GM12878 (cell line): Measurements from ENCODE around the gene SLIT1. TPM values are rescaled to one million over a fixed set of nuclear protein-coding genes. Genes with fewer than 3 reads are reported as not detected.

Experiments used
- ATAC-seq: fragments of 200-7000 bp; cut with Tn5 transposase; 3 replicates; pipeline ENCODE4 v1.9.1; 2020; ENCODE audit warnings: mild to moderate bottlenecking, moderate library complexity
- BruUV-seq: library from RNA; stranded (reverse); fragments of 400-500 nt; replicated peaks from 2 replicates; lab custom pipeline; 2021; lab: Mats Ljungman, UMichigan
- CTCF ChIA-PET: fragments of 300-600 bp; sonication (Branson Sonifier 250); formaldehyde crosslinking; extraction: SDS; loops from one replicate; lab custom pipeline; 2021; ENCODE audit warnings: inconsistent platforms; lab: Yijun Ruan, JAX
- POLR2A ChIA-PET: fragments of 350-600 bp; formaldehyde crosslinking; extraction: SDS; loops from one replicate; lab custom pipeline; 2021; ENCODE audit warnings: inconsistent platforms; lab: Charles Lee
- RAD21 ChIA-PET: fragments of 300-600 bp; sonication (Branson Sonifier 250); formaldehyde crosslinking; loops from one replicate; lab custom pipeline; 2023; ENCODE audit warnings: antibody characterized with exemption; ENCODE audit not compliant: unreplicated experiment; lab: Charles Lee
- SMC1A ChIA-PET: fragments of 300-600 bp; sonication (Branson Sonifier 250); formaldehyde crosslinking; loops from one replicate; lab custom pipeline; 2023; ENCODE audit not compliant: unreplicated experiment, uncharacterized antibody; lab: Charles Lee
- DNase-seq: peaks from one replicate; pipeline ENCODE4 v3.0.0-alpha.2; 2011; ENCODE audit warnings: low read depth, low spot score
- FAIRE-seq: peaks from 3 replicates; lab custom pipeline; 2011; peaks lifted over from hg19 to GRCh38; lab: Jason Lieb, UNC
- H2AFZ ChIP-seq: 2 replicates; pipeline ENCODE4 v1.6.0; 2011; ENCODE audit warnings: low read depth, low read length, control low read depth; ENCODE audit not compliant: control insufficient read depth
- H3K27ac ChIP-seq: 2 replicates; pipeline ENCODE4 v1.5.1; 2011; ENCODE audit warnings: control low read depth; ENCODE audit not compliant: control insufficient read depth, insufficient read depth
- H3K27me3 ChIP-seq, 2 experiments: replicated peaks in 1 of 2; 2 replicates each; pipeline versions ENCODE4 v1.6.0 to v1.6.1; 2011; ENCODE audit warnings: low read length in 1 of 2; ENCODE audit not compliant: control insufficient read depth in 2 of 2, insufficient read depth in 2 of 2
- H3K36me3 ChIP-seq, 2 experiments: 2 replicates each; pipeline ENCODE4 v1.5.1; 2011; ENCODE audit warnings: low read length in 1 of 2; ENCODE audit not compliant: control insufficient read depth in 2 of 2, insufficient read depth in 2 of 2
- H3K4me1 ChIP-seq: 2 replicates; pipeline ENCODE4 v1.6.1; 2011; ENCODE audit warnings: mild to moderate bottlenecking, low read length, moderate library complexity, mixed read lengths; ENCODE audit not compliant: control insufficient read depth, insufficient read depth
- H3K4me2 ChIP-seq: 2 replicates; pipeline ENCODE4 v1.6.0; 2011; ENCODE audit warnings: control low read depth; ENCODE audit not compliant: control insufficient read depth, insufficient read depth
- H3K4me3 ChIP-seq: fragments of 200-600 bp; sonication (generic); 2 replicates; pipeline ENCODE4 v1.5.1; 2016
- H3K79me2 ChIP-seq: 2 replicates; pipeline ENCODE4 v1.6.0; 2011; ENCODE audit warnings: low read length; ENCODE audit not compliant: control insufficient read depth, insufficient read depth
- H3K9ac ChIP-seq: 2 replicates; pipeline ENCODE4 v1.8.0; 2011; ENCODE audit warnings: low read length, control low read depth, mixed read lengths; ENCODE audit not compliant: control insufficient read depth, insufficient read depth
- H3K9me3 ChIP-seq: replicated peaks from 3 replicates; pipeline ENCODE4 v1.5.1; 2011; ENCODE audit warnings: mild to moderate bottlenecking, low read length; ENCODE audit not compliant: control insufficient read depth, insufficient read depth
- H4K20me1 ChIP-seq: 2 replicates; pipeline ENCODE4 v1.6.0; 2011; ENCODE audit not compliant: control insufficient read depth, insufficient read depth
- BCLAF1 ChIP-seq: fragments of 450-650 bp; IDR thresholded peaks from 2 replicates; pipeline ENCODE4 v1.6.1; 2017; ENCODE audit warnings: antibody characterized with exemption, mild to moderate bottlenecking, moderate library complexity
- LARP7 ChIP-seq: fragments of 450-650 bp; IDR thresholded peaks from 2 replicates; pipeline ENCODE4 v1.6.1; 2017; ENCODE audit warnings: mild to moderate bottlenecking
- RAD51 ChIP-seq: fragments of 450-650 bp; IDR thresholded peaks from 2 replicates; pipeline ENCODE4 v1.6.1; 2016; ENCODE audit warnings: moderate library complexity, mild to moderate bottlenecking, inconsistent platforms
- RBBP5 ChIP-seq: fragments of 200-600 bp; sonication (generic); conservative IDR thresholded peaks from 2 replicates; pipeline ENCODE4 v1.6.1; 2016
- STAT1 ChIP-seq: fragments of 450-650 bp; conservative IDR thresholded peaks from 2 replicates; pipeline ENCODE4 v1.6.1; 2014; ENCODE audit warnings: antibody characterized with exemption, mild to moderate bottlenecking
- STAT3 ChIP-seq: IDR thresholded peaks from 2 replicates; pipeline ENCODE4 v1.6.1; 2011; ENCODE audit warnings: low read depth, low read length, improper control_type of control experiment
- YBX1 ChIP-seq: fragments of 450-650 bp; IDR thresholded peaks from 2 replicates; pipeline ENCODE4 v1.6.1; 2016; ENCODE audit warnings: antibody characterized with exemption
- WGBS: methylation state at CpG from one replicate; pipeline ENCODE4 v1.1.6; 2016; ENCODE audit warnings: low lambda C conversion rate; ENCODE audit not compliant: insufficient replicate concordance, insufficient coverage; ENCODE audit errors: missing lambda C conversion rate; 5-methylcytosine and 5-hydroxymethylcytosine counted together
- in situ Hi-C: fragments of 300-500 bp; cut with MboI; formaldehyde crosslinking; loops from 9 replicates; pipeline ENCODE4 v1.14.3; 2018; ENCODE audit warnings: mixed read lengths
- intact Hi-C: fragments of 100-400 bp; cut with micrococcal nuclease; formaldehyde crosslinking; loops from one replicate; pipeline ENCODE4 v1.14.2; 2022; ENCODE audit not compliant: unreplicated experiment
- polyA plus RNA-seq, 11 experiments: library from polyadenylated mRNA; depleted of rRNA in 4 of 11; unstranded in 6 of 11; stranded (reverse) in 5 of 11; fragments of >200 nt; fragmentation: Nextera tagmentation in 4 of 11; fragmentation: Illumina TruSeq in 1 of 11; extraction: Ambion mirVana in 4 of 11; extraction: Trizol in 1 of 11; gene quantifications; 1 replicate in 1 of 11; 2 replicates in 10 of 11; pipeline versions ENCODE4 v1.2.1 to v1.2.3, GENCODE V29; 2011 to 2016; ENCODE audit warnings: inconsistent platforms in 2 of 11, missing spikeins in 2 of 11, low read depth in 1 of 11
- total RNA-seq, 4 experiments: library from RNA; depleted of rRNA in 3 of 4; stranded (reverse); fragments of >200 nt in 3 of 4; fragmentation: Illumina TruSeq in 1 of 4; extraction: Trizol in 1 of 4; gene quantifications; 2 replicates each; pipeline versions ENCODE4 v1.2.1 to v1.2.3, GENCODE V29; 2013 to 2021
- TF ChIP-seq, protein P1 (sequence below): fragments of 150-350 bp; IDR thresholded peaks from 2 replicates; pipeline ENCODE4 v1.6.1; 2016; ENCODE audit warnings: low read depth, low read length

The SLIT1 gene
- total and polyA plus RNA-seq, 10 of the 15 experiments (the other 5 are each of a cell fraction or from before 2014, with no cell fraction given): 0.04 to 0.19 (median 0.06) TPM; not detected in 4

GRCh38 chr10:97163181-97163580, 22.6 kb downstream of the SLIT1 start (continued):
- TF ChIP-seq, protein P1, sequence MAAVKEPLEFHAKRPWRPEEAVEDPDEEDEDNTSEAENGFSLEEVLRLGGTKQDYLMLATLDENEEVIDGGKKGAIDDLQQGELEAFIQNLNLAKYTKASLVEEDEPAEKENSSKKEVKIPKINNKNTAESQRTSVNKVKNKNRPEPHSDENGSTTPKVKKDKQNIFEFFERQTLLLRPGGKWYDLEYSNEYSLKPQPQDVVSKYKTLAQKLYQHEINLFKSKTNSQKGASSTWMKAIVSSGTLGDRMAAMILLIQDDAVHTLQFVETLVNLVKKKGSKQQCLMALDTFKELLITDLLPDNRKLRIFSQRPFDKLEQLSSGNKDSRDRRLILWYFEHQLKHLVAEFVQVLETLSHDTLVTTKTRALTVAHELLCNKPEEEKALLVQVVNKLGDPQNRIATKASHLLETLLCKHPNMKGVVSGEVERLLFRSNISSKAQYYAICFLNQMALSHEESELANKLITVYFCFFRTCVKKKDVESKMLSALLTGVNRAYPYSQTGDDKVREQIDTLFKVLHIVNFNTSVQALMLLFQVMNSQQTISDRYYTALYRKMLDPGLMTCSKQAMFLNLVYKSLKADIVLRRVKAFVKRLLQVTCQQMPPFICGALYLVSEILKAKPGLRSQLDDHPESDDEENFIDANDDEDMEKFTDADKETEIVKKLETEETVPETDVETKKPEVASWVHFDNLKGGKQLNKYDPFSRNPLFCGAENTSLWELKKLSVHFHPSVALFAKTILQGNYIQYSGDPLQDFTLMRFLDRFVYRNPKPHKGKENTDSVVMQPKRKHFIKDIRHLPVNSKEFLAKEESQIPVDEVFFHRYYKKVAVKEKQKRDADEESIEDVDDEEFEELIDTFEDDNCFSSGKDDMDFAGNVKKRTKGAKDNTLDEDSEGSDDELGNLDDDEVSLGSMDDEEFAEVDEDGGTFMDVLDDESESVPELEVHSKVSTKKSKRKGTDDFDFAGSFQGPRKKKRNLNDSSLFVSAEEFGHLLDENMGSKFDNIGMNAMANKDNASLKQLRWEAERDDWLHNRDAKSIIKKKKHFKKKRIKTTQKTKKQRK: no peak
- TF ChIP-seq STAT1 (no peak), LARP7 (no peak), RAD51 (no peak), BCLAF1 (no peak)

GRCh38 chr10:97159646-97160305, 26.0 kb downstream of the SLIT1 start:
- intact Hi-C loops: no loop called here
- BruUV-seq: no TSS peak
- no peaks in the 10 kb centered on the region for H4K20me1 ChIP-seq
- no peaks in the 10 kb centered on the region for H3K36me3 ChIP-seq
- no peak for FAIRE-seq
- H3K9ac ChIP-seq: no peak overlapping the region
- H3K4me1 ChIP-seq: peaks cover 9% of the 10 kb centered on the region
- POLR2A ChIA-PET: no interaction called here
- RAD21 ChIA-PET: no interaction called here
- CTCF ChIA-PET: interaction anchor here (1.4 to 4.4 kb wide), 2 partner anchors 41 to 50 kb away, joined by 5 to 27 read pairs; no protein-coding TSS in a partner anchor
- no peak overlapping the region for H3K4me3 ChIP-seq
- ATAC-seq: no peak
- WGBS: 79% methylated on average over 10 of the region's 10 CpGs
- SMC1A ChIA-PET: interaction anchor here (0.7 kb wide), 1 partner anchor 44 kb away, joined by 3 read pairs; no protein-coding TSS in a partner anchor
- H3K27me3 ChIP-seq: no peaks in the 10 kb centered on the region
- DNase-seq: no peak
- H3K27ac ChIP-seq: no peak overlapping the region
- no peak overlapping the region for H3K4me2 ChIP-seq
- in situ Hi-C loops: no loop called here
- H2AFZ ChIP-seq: no peak overlapping the region
- no peaks in the 10 kb centered on the region for H3K79me2 ChIP-seq
- no peaks in the 10 kb centered on the region for H3K9me3 ChIP-seq
- TF ChIP-seq STAT3 (no peak), YBX1 (no peak), RAD51 (no peak), RBBP5 (no peak)
